GM21515 (cell line): Measurements from ENCODE around the gene ANKMY1.

Source experiments
- ATAC-seq: cut with Tn5 transposase; IDR thresholded peaks from one replicate; pipeline ENCODE4 v1.9.1; 2021; ENCODE audit not compliant: unreplicated experiment

The ANKMY1 gene

GRCh38 chr2:240462707-240463273 lies 95.0 kb downstream of the ANKMY1 start:
- no peak for ATAC-seq

DNA sequence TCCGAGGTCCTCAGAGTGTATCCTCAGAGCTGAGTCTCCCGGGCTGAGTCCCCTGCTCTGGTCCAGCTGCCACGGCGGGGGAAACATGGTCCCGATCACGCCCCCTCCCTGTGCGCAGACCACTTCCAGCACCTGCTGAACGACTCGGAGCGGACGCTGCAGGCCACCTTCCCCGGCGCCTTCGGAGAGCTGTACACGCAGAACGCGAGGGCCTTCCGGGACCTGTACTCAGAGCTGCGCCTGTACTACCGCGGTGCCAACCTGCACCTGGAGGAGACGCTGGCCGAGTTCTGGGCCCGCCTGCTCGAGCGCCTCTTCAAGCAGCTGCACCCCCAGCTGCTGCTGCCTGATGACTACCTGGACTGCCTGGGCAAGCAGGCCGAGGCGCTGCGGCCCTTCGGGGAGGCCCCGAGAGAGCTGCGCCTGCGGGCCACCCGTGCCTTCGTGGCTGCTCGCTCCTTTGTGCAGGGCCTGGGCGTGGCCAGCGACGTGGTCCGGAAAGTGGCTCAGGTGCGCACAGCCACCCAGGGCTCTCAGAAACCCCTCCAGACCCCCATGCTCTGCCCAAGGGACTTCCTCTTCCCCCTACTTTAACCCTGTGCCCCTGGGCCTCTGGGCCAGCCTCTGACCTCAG lies 95.6 kb downstream of the ANKMY1 start:
- ATAC-seq: no peak

- ATAC-seq: no peak
Observed at GRCh38 chr2:240461471-240462072, 96.2 kb downstream of the ANKMY1 start.

- no peak for ATAC-seq
Observed at GRCh38 chr2:240460781-240461431, 96.9 kb downstream of the ANKMY1 start.

GRCh38 chr2:240460253-240460711 lies 97.5 kb downstream of the ANKMY1 start:
- no peak for ATAC-seq

- no peak for ATAC-seq
Observed at GRCh38 chr2:240459401-240460252, 98.2 kb downstream of the ANKMY1 start.

DNA sequence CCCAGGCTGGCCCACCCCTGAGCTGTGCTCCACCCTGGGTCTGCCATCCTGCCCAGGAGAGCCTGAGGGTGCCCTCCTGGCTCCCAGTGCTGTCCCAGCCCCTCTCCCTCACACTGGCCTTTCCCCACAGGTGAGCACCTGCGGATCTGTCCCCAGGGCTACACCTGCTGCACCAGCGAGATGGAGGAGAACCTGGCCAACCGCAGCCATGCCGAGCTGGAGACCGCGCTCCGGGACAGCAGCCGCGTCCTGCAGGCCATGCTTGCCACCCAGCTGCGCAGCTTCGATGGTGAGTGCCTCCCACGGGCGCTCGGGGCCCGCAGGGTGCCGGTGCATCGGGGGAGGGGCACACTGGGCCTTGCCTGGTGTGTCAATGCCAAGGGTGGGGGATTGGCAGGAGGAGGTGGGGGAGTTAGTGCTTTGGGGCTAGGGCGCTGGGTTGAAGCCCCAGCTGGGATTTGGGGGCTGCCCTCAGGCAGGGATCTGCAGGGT lies 98.8 kb downstream of the ANKMY1 start:
- no peak for ATAC-seq

GRCh38 chr2:240458044-240458899 lies 99.5 kb downstream of the ANKMY1 start:
- no peak for ATAC-seq

DNA sequence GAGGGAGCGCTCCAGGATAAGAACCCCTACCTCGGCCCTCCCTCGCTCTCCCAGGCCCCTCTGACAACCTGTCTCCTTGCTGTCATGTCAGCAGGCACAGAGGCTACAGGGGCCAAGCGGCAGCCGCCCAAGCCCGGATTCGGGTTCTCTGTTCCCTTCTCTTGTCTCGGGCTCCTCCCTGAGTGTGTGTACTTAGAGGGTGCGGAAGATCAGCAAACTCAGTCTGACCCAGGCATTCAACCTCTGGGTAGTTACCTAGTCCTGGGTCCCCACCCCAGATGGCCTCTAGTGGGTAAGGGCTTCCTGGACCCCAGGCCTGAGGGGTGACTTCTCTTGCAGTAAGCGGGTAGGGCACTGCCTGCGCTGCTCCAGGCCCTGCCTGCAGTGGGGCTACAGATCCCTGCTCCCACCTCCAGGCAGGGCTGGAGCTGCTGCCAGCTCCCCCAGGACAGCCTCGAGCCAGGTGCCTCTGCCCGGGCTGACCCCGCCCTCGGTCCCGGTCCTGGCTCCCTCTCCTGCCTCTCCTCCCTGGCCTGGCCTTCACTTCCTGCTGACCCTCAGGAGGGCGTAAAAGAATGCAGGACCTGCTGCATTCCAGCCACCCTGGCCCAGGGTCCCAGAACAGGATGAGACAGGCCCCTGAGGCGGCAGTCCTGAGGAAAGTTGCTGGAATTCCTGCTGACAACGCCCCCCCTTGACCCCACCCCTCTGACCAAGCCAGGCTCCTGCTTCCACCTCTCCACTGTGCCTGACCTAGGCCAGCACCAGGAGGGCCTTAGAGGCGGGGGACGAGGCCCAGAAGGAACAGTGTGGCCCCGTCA lies 100.4 kb downstream of the ANKMY1 start:
- ATAC-seq: no peak

DNA sequence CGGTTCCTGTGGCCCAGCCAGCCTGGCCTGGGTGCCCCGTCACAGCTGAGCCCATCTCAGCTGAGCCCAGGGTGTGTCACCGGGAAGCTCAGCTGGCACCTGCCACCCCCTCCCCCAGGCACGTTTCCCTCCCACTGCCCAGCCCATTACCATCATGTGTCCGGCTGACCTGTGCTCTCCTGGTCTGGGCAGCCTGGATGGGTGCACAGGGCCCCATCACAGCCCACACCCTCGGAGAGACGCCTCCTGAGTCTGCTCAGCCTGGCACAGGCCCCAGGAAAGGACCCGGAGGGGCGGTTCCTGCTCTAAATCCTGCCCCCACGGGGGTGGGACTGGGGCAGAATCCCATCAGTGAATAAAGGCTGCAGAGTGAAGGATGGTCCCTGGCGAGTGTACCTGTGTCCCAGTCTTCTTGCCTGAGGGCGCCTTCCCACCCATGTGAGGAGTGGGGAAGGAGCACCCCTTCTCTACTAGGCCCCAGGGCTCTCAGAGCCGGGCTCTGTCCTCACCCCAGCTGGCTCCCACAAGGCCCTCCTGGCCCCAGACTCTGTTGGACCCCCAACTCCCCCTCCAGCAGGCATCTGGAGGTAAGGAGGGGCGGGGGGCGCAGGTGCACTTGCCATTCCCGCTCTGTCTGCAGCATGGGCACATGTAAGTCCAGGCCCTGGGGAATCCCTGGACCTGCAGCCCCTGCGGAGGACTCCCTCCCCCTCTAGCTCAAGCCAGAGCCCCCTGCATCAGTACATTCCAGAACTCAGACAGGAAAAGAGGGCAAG lies 101.2 kb downstream of the ANKMY1 start:
- ATAC-seq: no peak

- no peak for ATAC-seq
Observed at GRCh38 chr2:240455647-240456446, 101.9 kb downstream of the ANKMY1 start.

DNA sequence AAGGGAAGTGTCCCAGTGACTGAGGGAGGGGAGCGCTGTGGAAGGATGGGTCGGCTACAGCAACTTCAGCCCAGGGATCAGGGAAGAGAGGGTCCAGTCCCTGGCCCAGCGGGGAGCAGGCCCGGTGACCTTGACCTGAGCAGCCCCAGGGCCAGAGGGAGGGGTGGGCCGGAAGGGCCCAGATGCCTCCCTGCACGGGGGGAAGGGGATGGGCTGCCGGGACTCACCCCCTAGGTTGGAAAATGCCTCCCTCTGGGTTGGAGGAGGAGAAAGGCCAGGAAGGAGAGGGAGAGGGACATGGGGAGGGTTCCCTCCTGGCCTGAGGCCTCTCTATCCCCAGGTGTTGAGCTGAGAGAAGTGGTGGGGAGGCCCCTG lies 102.5 kb downstream of the ANKMY1 start:
- no peak for ATAC-seq

DNA sequence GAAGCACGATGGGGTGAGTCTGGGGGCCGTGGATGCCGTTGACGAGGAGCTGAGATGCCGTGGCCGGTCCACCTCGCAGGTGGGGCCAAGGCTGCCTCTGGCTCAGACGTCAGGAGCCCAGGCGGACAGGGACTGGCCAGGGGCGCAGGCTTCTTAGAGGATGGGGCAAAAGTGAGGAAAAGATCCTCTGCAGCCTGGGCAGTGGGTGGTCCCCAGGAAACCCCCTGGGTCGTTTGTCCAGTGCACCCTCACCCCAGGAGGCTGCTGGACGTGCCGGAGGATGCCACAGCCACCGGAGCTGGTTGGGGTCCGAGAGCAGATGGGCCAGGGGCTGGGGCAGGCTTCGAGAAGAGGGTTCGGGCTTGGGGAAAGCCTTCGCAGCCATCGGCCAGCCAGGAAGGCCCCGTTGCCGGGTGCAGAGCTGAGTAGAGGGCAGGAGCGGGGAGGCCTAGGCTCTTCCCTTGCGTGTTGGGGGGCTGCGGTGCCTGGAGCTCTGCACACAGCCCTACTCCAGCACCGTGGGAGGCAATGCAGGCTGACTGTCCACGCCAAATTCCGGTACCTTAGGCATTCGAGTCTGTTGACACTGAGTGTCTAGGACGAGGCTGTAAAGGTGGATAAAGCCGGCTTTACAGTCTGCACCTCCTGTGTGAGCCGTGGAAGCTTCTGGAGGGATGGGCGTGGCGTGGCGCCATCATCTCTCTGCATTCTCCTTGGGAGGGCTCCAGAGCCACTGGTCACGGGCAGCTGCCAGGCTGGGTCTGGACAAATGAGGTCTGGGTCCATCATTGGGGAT lies 103.5 kb downstream of the ANKMY1 start:
- ATAC-seq: no peak

DNA sequence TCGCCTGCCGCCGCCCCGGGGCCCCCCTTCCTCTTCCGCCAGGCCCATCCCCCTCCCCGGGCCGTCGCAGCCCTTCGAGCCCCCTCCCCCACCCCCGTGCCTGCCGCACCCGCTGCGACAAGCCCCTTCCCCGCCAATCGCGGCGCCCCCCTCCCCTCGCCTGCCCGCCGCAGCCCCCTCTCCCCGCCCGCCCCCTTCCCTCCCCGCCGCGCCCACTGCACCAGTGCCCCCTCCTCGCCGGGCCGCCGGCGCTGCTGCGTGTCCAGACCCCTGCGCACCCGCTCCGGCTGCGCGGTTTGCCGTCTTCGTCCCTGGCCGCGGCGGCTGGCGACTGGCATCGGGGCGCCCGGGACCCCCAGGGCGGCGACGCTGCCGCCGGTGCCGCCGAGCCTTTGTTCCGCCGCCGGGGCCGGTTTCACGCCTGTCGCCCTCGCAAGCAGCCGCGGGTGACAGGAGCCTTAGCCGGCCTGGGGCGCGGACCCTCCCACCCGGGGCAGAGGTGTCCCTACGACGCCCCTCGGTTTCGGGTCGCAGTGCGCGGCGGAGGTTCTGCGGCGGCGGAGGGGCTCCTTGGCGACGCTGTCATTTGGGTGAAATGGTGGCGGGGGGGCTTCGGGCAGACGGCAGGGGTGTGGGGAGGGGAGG lies 104.2 kb downstream of the ANKMY1 start:
- no peak for ATAC-seq

GRCh38 chr2:240452462-240453256 lies 105.1 kb downstream of the ANKMY1 start:
- ATAC-seq: no peak
